MCF 10A (cell line): Measurements from ENCODE around the gene CD79B. TPM values are rescaled to one million over a fixed set of nuclear protein-coding genes. Genes with fewer than 3 reads are reported as not detected.

Experiments
- BruUV-seq: library from RNA; stranded (reverse); fragments of 400-500 nt; replicated peaks from 2 replicates; lab custom pipeline; 2021; lab: Mats Ljungman, UMichigan
- CTCF ChIA-PET: fragments of 300-600 bp; sonication (Branson Sonifier 250); formaldehyde crosslinking; extraction: SDS; loops from one replicate; lab custom pipeline; 2021; ENCODE audit warnings: antibody characterized with exemption, inconsistent platforms; lab: Yijun Ruan, JAX
- POLR2A ChIA-PET: fragments of 300-600, 350-650 bp; sonication (Branson Sonifier 250); formaldehyde crosslinking; extraction: SDS; loops from one replicate; lab custom pipeline; 2020; ENCODE audit warnings: antibody characterized with exemption, inconsistent platforms; lab: Yijun Ruan, JAX
- DNase-seq: peaks from one replicate; pipeline ENCODE4 v3.0.0-alpha.2; 2018; ENCODE audit not compliant: unreplicated experiment
- H3K27ac Mint-ChIP-seq: one replicate; pipeline ENCODE4 v1.8.0; 2022; ENCODE audit warnings: mild to moderate bottlenecking, low read depth, mixed read lengths; ENCODE audit not compliant: unreplicated experiment
- H3K27me3 Mint-ChIP-seq: one replicate; pipeline ENCODE4 v1.8.0; 2022; ENCODE audit warnings: mixed read lengths; ENCODE audit not compliant: insufficient read depth, unreplicated experiment
- H3K36me3 Mint-ChIP-seq: one replicate; pipeline ENCODE4 v1.8.0; 2022; ENCODE audit warnings: mild to moderate bottlenecking, moderate library complexity, mixed read lengths; ENCODE audit not compliant: insufficient read depth, unreplicated experiment
- H3K4me1 Mint-ChIP-seq: one replicate; pipeline ENCODE4 v1.8.0; 2022; ENCODE audit warnings: mixed read lengths; ENCODE audit not compliant: insufficient read depth, unreplicated experiment
- H3K4me3 Mint-ChIP-seq: one replicate; pipeline ENCODE4 v1.8.0; 2022; ENCODE audit warnings: mild to moderate bottlenecking, moderate library complexity, mixed read lengths; ENCODE audit not compliant: unreplicated experiment
- H3K9me3 Mint-ChIP-seq: one replicate; pipeline ENCODE4 v1.8.0; 2022; ENCODE audit warnings: mixed read lengths; ENCODE audit not compliant: unreplicated experiment
- CTCF ChIP-seq: fragments of 200-600 bp; IDR thresholded peaks from one replicate; pipeline ENCODE4 v1.8.0; 2022; ENCODE audit warnings: antibody characterized with exemption, mild to moderate bottlenecking; ENCODE audit not compliant: unreplicated experiment
- intact Hi-C: fragments of 100-400 bp; cut with micrococcal nuclease; formaldehyde crosslinking; loops from 2 replicates; pipeline ENCODE4 v1.14.1; 2022
- total RNA-seq: library from RNA; stranded (reverse); gene quantifications from 2 replicates; pipeline ENCODE4 v1.2.3, GENCODE V29; 2022

CD79B gene
- total RNA-seq, 1 experiment from 2014 or later: not detected

DNA sequence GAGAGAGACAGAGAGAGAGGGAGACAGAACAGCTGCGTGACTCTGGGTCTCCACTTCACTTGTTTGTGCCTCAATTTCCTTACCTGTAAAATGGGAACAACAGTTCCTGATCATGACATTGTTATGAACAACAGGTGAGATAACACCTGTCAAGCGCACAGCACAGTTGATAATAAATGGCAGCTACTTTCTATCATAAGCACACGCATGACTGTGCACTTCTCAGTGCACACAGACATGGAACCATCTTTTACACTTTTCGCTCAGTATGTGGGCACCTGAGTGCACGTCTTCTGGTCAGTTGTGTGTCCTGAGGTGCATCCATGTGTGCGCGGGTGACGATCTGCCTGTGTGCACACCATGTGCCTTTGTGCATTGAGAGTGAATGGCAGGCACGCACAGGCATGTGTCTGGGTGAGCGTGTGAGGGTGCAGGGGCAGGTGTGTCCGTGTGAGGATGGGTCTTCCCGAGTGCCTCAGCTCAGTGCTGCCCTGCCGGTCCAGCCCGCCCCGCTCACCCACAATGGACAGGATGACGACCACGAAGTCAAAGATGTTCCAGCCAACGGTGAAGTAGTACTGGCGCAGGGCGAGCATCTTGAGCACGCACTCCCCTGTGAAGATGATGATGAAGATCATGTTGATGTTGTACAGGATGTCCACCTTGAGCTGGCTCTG lies 10.3 kb upstream of the CD79B start:
- ChIA-PET POLR2A (no interaction called here), CTCF (interaction anchor here (0.5 kb wide), 1 partner anchor 192 kb away, joined by 3 read pairs; no protein-coding TSS in a partner anchor)
- no peaks in the 10 kb centered on the region for H3K27me3 Mint-ChIP-seq
- no peaks in the 10 kb centered on the region for H3K9me3 Mint-ChIP-seq
- TF ChIP-seq CTCF: no peak
- intact Hi-C loops: no loop called here
- H3K36me3 Mint-ChIP-seq: no peaks in the 10 kb centered on the region
- H3K4me1 Mint-ChIP-seq: no peaks in the 10 kb centered on the region
- DNase-seq: no peak
- no TSS peak for BruUV-seq
- H3K27ac Mint-ChIP-seq: no peak overlapping the region
- no peak overlapping the region for H3K4me3 Mint-ChIP-seq

GRCh38 chr17:63941751-63942150 lies 9.6 kb upstream of the CD79B start:
- no peak overlapping the region for H3K27ac Mint-ChIP-seq
- intact Hi-C loops: no loop called here
- no peak overlapping the region for H3K4me3 Mint-ChIP-seq
- H3K27me3 Mint-ChIP-seq: no peaks in the 10 kb centered on the region
- no TSS peak for BruUV-seq
- H3K4me1 Mint-ChIP-seq: no peaks in the 10 kb centered on the region
- H3K9me3 Mint-ChIP-seq: no peaks in the 10 kb centered on the region
- DNase-seq: no peak
- no peaks in the 10 kb centered on the region for H3K36me3 Mint-ChIP-seq
- CTCF ChIA-PET: interaction anchor here (0.5 to 0.6 kb wide), 2 partner anchors 193 to 266 kb away, joined by 3 read pairs; no protein-coding TSS in a partner anchor
- POLR2A ChIA-PET: no interaction called here
- TF ChIP-seq CTCF: no peak

GRCh38 chr17:63941162-63941561 lies 9.0 kb upstream of the CD79B start:
- intact Hi-C loops: no loop called here
- H3K27me3 Mint-ChIP-seq: peaks cover 5% of the 10 kb centered on the region
- DNase-seq: no peak
- no peak for TF ChIP-seq CTCF
- no peaks in the 10 kb centered on the region for H3K4me1 Mint-ChIP-seq
- no peak overlapping the region for H3K27ac Mint-ChIP-seq
- ChIA-PET CTCF (no interaction called here), POLR2A (no interaction called here)
- no peaks in the 10 kb centered on the region for H3K9me3 Mint-ChIP-seq
- BruUV-seq: no TSS peak
- H3K36me3 Mint-ChIP-seq: no peaks in the 10 kb centered on the region
- no peak overlapping the region for H3K4me3 Mint-ChIP-seq

GRCh38 chr17:63940584-63940983 lies 8.5 kb upstream of the CD79B start:
- no peaks in the 10 kb centered on the region for H3K36me3 Mint-ChIP-seq
- CTCF ChIA-PET: interaction anchor here (0.6 to 1.1 kb wide), 2 partner anchors 12 to 85 kb away, joined by 3 to 5 read pairs; no protein-coding TSS in a partner anchor

More at GRCh38 chr17:63940584-63940983, 8.5 kb upstream of the CD79B start:
- DNase-seq: no peak
- no TSS peak for BruUV-seq
- Mint-ChIP-seq H3K9me3 (no peaks in the 10 kb centered on the region), H3K27ac (no peak overlapping the region), H3K4me1 (no peaks in the 10 kb centered on the region), H3K4me3 (no peak overlapping the region), H3K27me3 (peaks cover 11% of the 10 kb centered on the region)
- TF ChIP-seq CTCF: no peak
- intact Hi-C loops: no loop called here
- POLR2A ChIA-PET: no interaction called here
